Peyer's patch (tissue), 4 donors: ENCODE measurements around the gene SLC26A9. TPM values are rescaled to one million over a fixed set of nuclear protein-coding genes. Genes with fewer than 3 reads are reported as not detected.

ENCODE experiments used
- DNase-seq, 3 donors: peaks; one replicate each; pipeline ENCODE4 v3.0.0-alpha.2; 2017 to 2019
- H3K27ac ChIP-seq, 4 donors: fragments of 200-600 bp; sonication (generic); one replicate each; pipeline ENCODE4 v1.5.1; 2016 to 2019
- H3K27me3 ChIP-seq, 2 donors: fragments of 200-600 bp; sonication (generic); one replicate each; pipeline ENCODE4 v1.5.1; 2019
- H3K36me3 ChIP-seq, 3 donors: fragments of 200-600 bp; sonication (generic); one replicate each; pipeline ENCODE4 v1.5.1; 2016 to 2019
- H3K4me1 ChIP-seq, 4 donors: fragments of 200-600 bp; sonication (generic); one replicate each; pipeline ENCODE4 v1.5.1; 2016 to 2019
- H3K4me3 ChIP-seq, 4 donors: fragments of 200-600 bp; sonication (generic); 1 replicate in 3 of 4; 2 replicates in 1 of 4; pipeline ENCODE4 v1.5.1; 2016 to 2019; ENCODE audit warnings: mild to moderate bottlenecking in 1 of 4
- H3K9me3 ChIP-seq, 4 donors: fragments of 200-600 bp; sonication (generic); one replicate each; pipeline ENCODE4 v1.5.1; 2016 to 2019; ENCODE audit warnings: mild to moderate bottlenecking in 1 of 4
- POLR2A ChIP-seq, 2 donors: fragments of 450-650 bp; IDR thresholded peaks; one replicate each; pipeline ENCODE4 v1.5.1; 2017; ENCODE audit warnings: antibody characterized with exemption in 2 of 2, mild to moderate bottlenecking in 2 of 2, moderate library complexity in 2 of 2
- total RNA-seq, 4 donors: library from RNA; depleted of rRNA; stranded (reverse); fragments of >200 nt; gene quantifications; one replicate each; pipeline ENCODE4 v1.1.0, GENCODE V29; 2016
- TF ChIP-seq, protein P1 (sequence below), 6 experiments: fragments of 450-650 bp in 4 of 6; fragments of 200-600 bp in 2 of 6; sonication (generic) in 1 of 6; IDR thresholded peaks; one replicate each; pipeline ENCODE4 v1.5.1; 2017 to 2019; ENCODE audit warnings: antibody characterized with exemption in 6 of 6, mild to moderate bottlenecking in 3 of 6, moderate library complexity in 1 of 6

The SLC26A9 gene
- total RNA-seq, 4 donors from 2014 or later = not detected

- DNase-seq = no peak
- Histone ChIP-seq H3K36me3 (no peaks in the 10 kb centered on the region), H3K9me3 (no peaks in the 10 kb centered on the region), H3K4me1 (no peaks in the 10 kb centered on the region), H3K27me3 (no peaks in the 10 kb centered on the region), H3K4me3 (no peak overlapping the region), H3K27ac (no peak overlapping the region)
- TF ChIP-seq, protein P1, sequence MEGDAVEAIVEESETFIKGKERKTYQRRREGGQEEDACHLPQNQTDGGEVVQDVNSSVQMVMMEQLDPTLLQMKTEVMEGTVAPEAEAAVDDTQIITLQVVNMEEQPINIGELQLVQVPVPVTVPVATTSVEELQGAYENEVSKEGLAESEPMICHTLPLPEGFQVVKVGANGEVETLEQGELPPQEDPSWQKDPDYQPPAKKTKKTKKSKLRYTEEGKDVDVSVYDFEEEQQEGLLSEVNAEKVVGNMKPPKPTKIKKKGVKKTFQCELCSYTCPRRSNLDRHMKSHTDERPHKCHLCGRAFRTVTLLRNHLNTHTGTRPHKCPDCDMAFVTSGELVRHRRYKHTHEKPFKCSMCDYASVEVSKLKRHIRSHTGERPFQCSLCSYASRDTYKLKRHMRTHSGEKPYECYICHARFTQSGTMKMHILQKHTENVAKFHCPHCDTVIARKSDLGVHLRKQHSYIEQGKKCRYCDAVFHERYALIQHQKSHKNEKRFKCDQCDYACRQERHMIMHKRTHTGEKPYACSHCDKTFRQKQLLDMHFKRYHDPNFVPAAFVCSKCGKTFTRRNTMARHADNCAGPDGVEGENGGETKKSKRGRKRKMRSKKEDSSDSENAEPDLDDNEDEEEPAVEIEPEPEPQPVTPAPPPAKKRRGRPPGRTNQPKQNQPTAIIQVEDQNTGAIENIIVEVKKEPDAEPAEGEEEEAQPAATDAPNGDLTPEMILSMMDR (IDR thresholded peaks at IDR 0.05) = no peak
- TF ChIP-seq POLR2A (IDR thresholded peaks at IDR 0.05) = no peak
These were observed 33.6 kb upstream of the SLC26A9 start for GRCh38 chr1:205976708-205977401.

- no peak for DNase-seq
- Histone ChIP-seq H3K4me1 (no peaks in the 10 kb centered on the region), H3K4me3 (no peak overlapping the region), H3K27ac (no peak overlapping the region), H3K36me3 (no peaks in the 10 kb centered on the region), H3K9me3 (no peaks in the 10 kb centered on the region), H3K27me3 (no peaks in the 10 kb centered on the region)
- TF ChIP-seq, protein P1 (IDR thresholded peaks at IDR 0.05) = no peak
- TF ChIP-seq POLR2A (IDR thresholded peaks at IDR 0.05) = no peak
These were observed 32.8 kb upstream of the SLC26A9 start for GRCh38 chr1:205976036-205976435.

DNA sequence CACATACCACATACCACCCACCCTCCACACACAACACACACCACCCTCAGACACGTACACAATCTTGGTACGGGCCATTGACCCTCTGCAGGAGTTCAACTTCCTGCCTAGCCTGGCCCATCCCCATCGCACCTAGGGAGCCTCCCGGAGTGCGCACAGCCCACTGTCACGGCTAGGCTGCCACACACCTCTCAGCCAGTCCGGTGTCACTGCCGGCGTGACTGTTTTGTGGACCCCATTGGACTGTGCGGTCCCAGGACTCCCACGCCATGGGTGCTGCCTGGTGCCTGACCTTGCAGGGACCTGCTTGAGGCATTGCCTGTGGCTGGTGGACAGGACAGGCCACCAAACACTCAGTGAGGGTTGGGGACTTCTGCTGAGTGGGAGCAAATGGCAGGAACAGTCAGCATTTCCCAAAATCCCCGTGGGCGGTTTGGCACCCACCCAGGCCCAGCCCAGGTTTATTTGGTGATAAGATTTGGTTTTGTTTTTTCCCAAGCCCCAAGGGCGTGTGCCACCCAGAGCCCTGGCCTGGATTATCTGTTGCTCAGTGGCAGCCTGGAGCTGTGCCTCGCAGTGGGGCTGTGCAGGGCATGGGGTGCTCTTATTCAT is 32.2 kb upstream of the SLC26A9 start:
- DNase-seq = no peak
- Histone ChIP-seq H3K9me3 (no peaks in the 10 kb centered on the region), H3K4me3 (no peak overlapping the region), H3K27me3 (no peaks in the 10 kb centered on the region), H3K4me1 (no peaks in the 10 kb centered on the region), H3K36me3 (no peaks in the 10 kb centered on the region), H3K27ac (no peak overlapping the region)
- TF ChIP-seq, protein P1 (IDR thresholded peaks at IDR 0.05) = no peak
- TF ChIP-seq POLR2A (IDR thresholded peaks at IDR 0.05) = no peak

DNA sequence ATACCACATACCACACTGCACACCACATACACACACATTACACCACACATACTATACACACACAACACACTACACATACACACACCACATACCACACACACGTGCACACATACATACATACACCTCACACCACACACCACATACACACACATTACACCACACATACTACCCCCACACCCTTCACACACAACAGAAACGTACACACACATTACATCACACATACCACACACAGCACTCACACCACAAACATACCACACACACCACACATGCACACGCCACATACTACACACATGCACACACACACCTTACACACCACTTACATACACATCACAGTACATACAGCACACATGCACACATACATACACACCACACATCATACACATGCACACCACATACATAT is 31.5 kb upstream of the SLC26A9 start:
- H3K36me3 ChIP-seq = no peaks in the 10 kb centered on the region
- H3K4me3 ChIP-seq = no peak overlapping the region
- H3K27ac ChIP-seq = no peak overlapping the region
- H3K9me3 ChIP-seq = no peaks in the 10 kb centered on the region
- DNase-seq = no peak
- H3K27me3 ChIP-seq = no peaks in the 10 kb centered on the region
- no peaks in the 10 kb centered on the region for H3K4me1 ChIP-seq
- TF ChIP-seq, protein P1 (IDR thresholded peaks at IDR 0.05) = no peak
- no peak for TF ChIP-seq POLR2A (IDR thresholded peaks at IDR 0.05)

DNA sequence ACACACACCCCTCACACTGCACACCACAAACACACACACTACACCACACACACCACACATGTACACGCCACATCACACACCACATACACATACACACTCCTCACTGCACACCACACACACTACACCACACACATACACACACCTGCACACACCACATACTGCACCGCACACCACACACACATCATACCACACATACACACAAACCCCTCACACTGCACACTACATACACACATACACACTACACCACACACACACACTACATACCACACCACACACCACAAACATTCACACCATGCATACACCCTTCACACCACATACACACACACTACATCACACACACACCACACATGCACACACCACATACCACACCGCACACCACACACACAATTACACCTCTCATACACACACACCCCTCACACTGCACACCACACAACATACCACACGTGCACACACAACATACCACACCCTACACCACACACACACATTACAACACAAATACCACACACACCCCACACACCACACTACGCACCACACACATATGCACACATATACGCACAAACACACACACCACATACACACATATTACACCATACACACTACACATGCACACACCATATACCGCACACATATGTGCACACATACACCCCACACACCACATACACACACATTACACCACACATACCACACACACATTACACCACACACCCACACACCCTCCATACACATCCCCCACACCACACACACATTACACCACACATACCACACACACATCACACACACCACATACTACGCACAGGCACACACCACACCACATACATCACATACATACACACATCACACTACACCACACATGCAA is 30.3 kb upstream of the SLC26A9 start:
- Histone ChIP-seq H3K27me3 (no peaks in the 10 kb centered on the region), H3K4me3 (no peak overlapping the region), H3K4me1 (no peaks in the 10 kb centered on the region), H3K9me3 (no peaks in the 10 kb centered on the region), H3K27ac (no peak overlapping the region), H3K36me3 (no peaks in the 10 kb centered on the region)
- DNase-seq = no peak
- no peak for TF ChIP-seq POLR2A (IDR thresholded peaks at IDR 0.05)
- TF ChIP-seq, protein P1 (IDR thresholded peaks at IDR 0.05) = no peak
